GM23338 (cell line): ENCODE results near the gene TBC1D14. TPM values are rescaled to one million over a fixed set of nuclear protein-coding genes. Genes with fewer than 3 reads are reported as not detected.
A peak's percentile ranks its signal among the peaks of the same experiment; 100 is the strongest.
"Not testable (repeated sequence)": the region's sequence is repeated elsewhere in the genome, so short reads cannot be mapped to it uniquely, and the experiment has no call there.

Source experiments
- ATAC-seq: fragments of 200-7000 bp; cut with Tn5 transposase; 3 replicates; pipeline ENCODE4 v1.9.1; 2020
- DNase-seq: peaks from one replicate; pipeline ENCODE4 v3.0.0-alpha.2; 2015; ENCODE audit warnings: low spot score
- H2AFZ ChIP-seq: fragments of 200-600 bp; sonication (generic); 2 replicates; pipeline ENCODE4 v1.8.0; 2016; ENCODE audit warnings: antibody characterized with exemption, mild to moderate bottlenecking, moderate library complexity
- H3F3A ChIP-seq: fragments of 200-600 bp; sonication (generic); replicated peaks from 2 replicates; pipeline ENCODE4 v1.8.0; 2017; ENCODE audit warnings: antibody characterized with exemption, mixed run types, low read depth
- H3K27ac ChIP-seq: fragments of 200-600 bp; sonication (generic); 2 replicates; pipeline ENCODE4 v1.6.1; 2016; ENCODE audit warnings: low read depth
- H3K27me3 ChIP-seq: fragments of 200-600 bp; sonication (generic); 2 replicates; pipeline ENCODE4 v1.8.0; 2016; ENCODE audit warnings: mild to moderate bottlenecking, mixed run types, moderate library complexity; ENCODE audit not compliant: insufficient read depth
- H3K36me3 ChIP-seq: fragments of 200-600 bp; sonication (generic); 2 replicates; pipeline ENCODE4 v1.8.0; 2016; ENCODE audit warnings: mild to moderate bottlenecking; ENCODE audit not compliant: insufficient read depth
- H3K4me1 ChIP-seq: fragments of 200-600 bp; sonication (generic); 2 replicates; pipeline ENCODE4 v1.8.0; 2016; ENCODE audit warnings: mild to moderate bottlenecking, moderate library complexity; ENCODE audit not compliant: insufficient read depth
- H3K4me2 ChIP-seq: fragments of 200-600 bp; sonication (generic); 2 replicates; pipeline ENCODE4 v1.7.1; 2017; ENCODE audit warnings: mixed run types
- H3K4me3 ChIP-seq: fragments of 200-600 bp; sonication (generic); 2 replicates; pipeline ENCODE4 v1.6.1; 2016; ENCODE audit warnings: mixed run types
- H3K79me2 ChIP-seq: fragments of 200-600 bp; sonication (generic); replicated peaks from 2 replicates; pipeline ENCODE4 v1.8.0; 2017; ENCODE audit warnings: mild to moderate bottlenecking; ENCODE audit not compliant: insufficient read depth
- H3K9me2 ChIP-seq: fragments of 200-600 bp; sonication (generic); 2 replicates; pipeline ENCODE4 v1.8.0; 2017; ENCODE audit not compliant: insufficient read depth
- H4K20me1 ChIP-seq: fragments of 200-600 bp; sonication (generic); replicated peaks from 2 replicates; pipeline ENCODE4 v1.8.0; 2017; ENCODE audit warnings: mild to moderate bottlenecking; ENCODE audit not compliant: insufficient read depth
- H3K27ac Mint-ChIP-seq: 2 replicates; pipeline ENCODE4 v1.8.0; 2020; ENCODE audit warnings: inconsistent platforms, mild to moderate bottlenecking, moderate library complexity, mixed read lengths
- H3K27me3 Mint-ChIP-seq: 3 replicates; pipeline ENCODE4 v1.8.0; 2022; ENCODE audit warnings: low read depth, mild to moderate bottlenecking, moderate library complexity, mixed read lengths, inconsistent platforms; ENCODE audit not compliant: insufficient read depth, poor library complexity
- H3K36me3 Mint-ChIP-seq: 3 replicates; pipeline ENCODE4 v1.8.0; 2021; ENCODE audit warnings: low read depth, mild to moderate bottlenecking, inconsistent platforms, moderate library complexity, mixed read lengths
- H3K4me1 Mint-ChIP-seq: 3 replicates; pipeline ENCODE4 v1.8.0; 2020; ENCODE audit warnings: mild to moderate bottlenecking, inconsistent platforms, mixed read lengths
- H3K4me3 Mint-ChIP-seq: 3 replicates; pipeline ENCODE4 v1.8.0; 2021; ENCODE audit warnings: moderate library complexity, mild to moderate bottlenecking, inconsistent platforms, mixed read lengths
- H3K9me3 Mint-ChIP-seq: 3 replicates; pipeline ENCODE4 v1.8.0; 2020; ENCODE audit warnings: moderate library complexity, mild to moderate bottlenecking, inconsistent platforms, mixed read lengths
- NANOG ChIP-seq: IDR thresholded peaks from 2 replicates; pipeline ENCODE4 v1.6.1; 2016; ENCODE audit warnings: antibody characterized with exemption, borderline replicate concordance
- ZNF114 ChIP-seq: fragments of 250-450 bp; sonication (Bioruptor Pico); IDR thresholded peaks from 2 replicates; pipeline ENCODE4 v1.5.0; 2020; ENCODE audit warnings: mild to moderate bottlenecking, moderate library complexity
- polyA plus RNA-seq: library from polyadenylated mRNA; unstranded; fragments of >200 nt; fragmentation: Nextera tagmentation; extraction: Ambion mirVana; gene quantifications from 2 replicates; pipeline ENCODE4 v1.2.1, GENCODE V29; 2016
- total RNA-seq: library from RNA; depleted of rRNA; stranded (reverse); fragments of >200 nt; shearing (Covaris generic); gene quantifications from 2 replicates; pipeline ENCODE4 v1.2.3, GENCODE V29; 2014
- TF ChIP-seq, protein P1 (sequence below), 2 experiments: fragments of 200-600 bp in 1 of 2; sonication (generic) in 1 of 2; conservative IDR thresholded peaks; 2 replicates each; pipeline versions ENCODE4 v1.5.1 to v1.6.1; 2016 to 2017; ENCODE audit warnings: antibody characterized with exemption in 2 of 2, low read depth in 2 of 2, mild to moderate bottlenecking in 2 of 2, moderate library complexity in 1 of 2
- TF ChIP-seq, protein P2 (sequence below): fragments of 250-450 bp; sonication (Bioruptor Pico); IDR thresholded peaks from 2 replicates; pipeline ENCODE4 v1.5.0; 2020; ENCODE audit warnings: mild to moderate bottlenecking, moderate library complexity

TBC1D14 gene
- total and polyA plus RNA-seq, 2 experiments from 2014 or later, result 18.2 to 59.7 TPM

DNA sequence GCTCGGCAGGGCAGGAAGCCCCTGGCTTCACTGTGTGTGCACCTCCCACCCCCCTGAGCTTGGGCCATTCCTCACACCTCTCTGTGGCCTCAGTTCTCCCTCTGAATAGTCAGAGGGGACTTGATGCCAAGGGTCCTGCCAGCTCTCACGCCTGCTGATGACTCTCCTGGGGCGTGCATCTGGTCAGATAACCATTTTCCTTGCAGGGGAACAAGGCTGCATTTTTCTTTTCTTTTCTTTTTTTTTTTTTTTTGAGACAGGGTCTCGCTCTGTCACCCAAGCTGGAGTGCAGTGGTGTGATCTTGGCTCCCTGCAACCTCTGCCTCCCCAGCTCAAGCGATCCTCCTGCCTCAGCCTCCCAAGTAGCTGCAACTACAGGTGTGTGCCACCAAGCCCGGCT is 3.1 kb upstream of the TBC1D14 start:
- H3K36me3 ChIP-seq, H4K20me1 ChIP-seq, H3K9me3 Mint-ChIP-seq, ATAC-seq, H3K79me2 ChIP-seq, H2AFZ ChIP-seq, H3K27ac Mint-ChIP-seq, H3K4me2 ChIP-seq, H3K27ac ChIP-seq, DNase-seq, H3K36me3 Mint-ChIP-seq, H3K4me3 ChIP-seq, H3K4me3 Mint-ChIP-seq, H3K9me2 ChIP-seq, H3F3A ChIP-seq: not testable (repeated sequence)
- H3K4me1 Mint-ChIP-seq, result peaks cover 27% of the 10 kb centered on the region
- peaks cover 30% of the 10 kb centered on the region for H3K27me3 Mint-ChIP-seq
- Histone ChIP-seq H3K4me1 (peaks cover 11% of the 10 kb centered on the region), H3K27me3 (peaks cover 12% of the 10 kb centered on the region)

DNA sequence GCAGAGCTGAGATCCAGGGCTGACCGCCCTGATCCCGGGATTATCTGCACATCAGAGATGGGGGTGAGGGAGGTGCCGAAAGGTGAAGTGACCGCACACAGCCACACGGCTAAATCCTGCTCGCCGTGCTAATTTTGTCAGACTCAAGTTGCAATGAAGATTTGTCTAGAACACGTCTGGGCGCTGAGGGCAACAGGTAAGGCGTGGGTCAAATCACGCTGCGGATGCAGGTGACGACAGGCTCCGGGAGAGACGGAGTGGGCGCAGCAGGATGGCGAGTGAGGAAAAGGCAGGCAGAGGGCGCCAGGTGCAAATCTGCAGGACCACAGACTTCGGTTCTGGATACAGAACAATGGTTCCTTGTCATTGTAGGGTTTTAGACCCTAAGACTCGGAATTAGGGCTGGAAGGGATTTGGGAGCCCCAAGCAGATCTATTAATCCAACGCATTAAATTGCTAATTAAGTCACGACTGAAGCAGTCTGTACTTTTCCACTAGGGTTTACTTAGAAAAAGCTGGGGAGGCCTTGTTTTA is 1.9 kb upstream of the TBC1D14 start:
- Mint-ChIP-seq H3K27me3 (peaks cover 29% of the 10 kb centered on the region), H3K27ac (no peak overlapping the region), H3K4me3 (peak overlapping the region; percentile 55), H3K4me1 (peaks cover 29% of the 10 kb centered on the region), H3K9me3 (no peaks in the 10 kb centered on the region; the same call in 2 of the 3 replicates), H3K36me3 (no peaks in the 10 kb centered on the region)
- peaks cover 9% of the 10 kb centered on the region for H4K20me1 ChIP-seq
- peak overlapping the region; percentile 38 for H3K4me3 ChIP-seq
- ATAC-seq (peak; percentile 43), DNase-seq (peak; percentile 78)
- TF ChIP-seq ZNF114 (CRISPR knock-in tag) (no peak), NANOG (no peak)
- TF ChIP-seq, protein P1, sequence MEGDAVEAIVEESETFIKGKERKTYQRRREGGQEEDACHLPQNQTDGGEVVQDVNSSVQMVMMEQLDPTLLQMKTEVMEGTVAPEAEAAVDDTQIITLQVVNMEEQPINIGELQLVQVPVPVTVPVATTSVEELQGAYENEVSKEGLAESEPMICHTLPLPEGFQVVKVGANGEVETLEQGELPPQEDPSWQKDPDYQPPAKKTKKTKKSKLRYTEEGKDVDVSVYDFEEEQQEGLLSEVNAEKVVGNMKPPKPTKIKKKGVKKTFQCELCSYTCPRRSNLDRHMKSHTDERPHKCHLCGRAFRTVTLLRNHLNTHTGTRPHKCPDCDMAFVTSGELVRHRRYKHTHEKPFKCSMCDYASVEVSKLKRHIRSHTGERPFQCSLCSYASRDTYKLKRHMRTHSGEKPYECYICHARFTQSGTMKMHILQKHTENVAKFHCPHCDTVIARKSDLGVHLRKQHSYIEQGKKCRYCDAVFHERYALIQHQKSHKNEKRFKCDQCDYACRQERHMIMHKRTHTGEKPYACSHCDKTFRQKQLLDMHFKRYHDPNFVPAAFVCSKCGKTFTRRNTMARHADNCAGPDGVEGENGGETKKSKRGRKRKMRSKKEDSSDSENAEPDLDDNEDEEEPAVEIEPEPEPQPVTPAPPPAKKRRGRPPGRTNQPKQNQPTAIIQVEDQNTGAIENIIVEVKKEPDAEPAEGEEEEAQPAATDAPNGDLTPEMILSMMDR (conservative IDR thresholded peaks at IDR 0.05; ENCODE audit: low read depth in 2 of 2), result peak; percentile 60 to 82
- TF ChIP-seq, protein P2, sequence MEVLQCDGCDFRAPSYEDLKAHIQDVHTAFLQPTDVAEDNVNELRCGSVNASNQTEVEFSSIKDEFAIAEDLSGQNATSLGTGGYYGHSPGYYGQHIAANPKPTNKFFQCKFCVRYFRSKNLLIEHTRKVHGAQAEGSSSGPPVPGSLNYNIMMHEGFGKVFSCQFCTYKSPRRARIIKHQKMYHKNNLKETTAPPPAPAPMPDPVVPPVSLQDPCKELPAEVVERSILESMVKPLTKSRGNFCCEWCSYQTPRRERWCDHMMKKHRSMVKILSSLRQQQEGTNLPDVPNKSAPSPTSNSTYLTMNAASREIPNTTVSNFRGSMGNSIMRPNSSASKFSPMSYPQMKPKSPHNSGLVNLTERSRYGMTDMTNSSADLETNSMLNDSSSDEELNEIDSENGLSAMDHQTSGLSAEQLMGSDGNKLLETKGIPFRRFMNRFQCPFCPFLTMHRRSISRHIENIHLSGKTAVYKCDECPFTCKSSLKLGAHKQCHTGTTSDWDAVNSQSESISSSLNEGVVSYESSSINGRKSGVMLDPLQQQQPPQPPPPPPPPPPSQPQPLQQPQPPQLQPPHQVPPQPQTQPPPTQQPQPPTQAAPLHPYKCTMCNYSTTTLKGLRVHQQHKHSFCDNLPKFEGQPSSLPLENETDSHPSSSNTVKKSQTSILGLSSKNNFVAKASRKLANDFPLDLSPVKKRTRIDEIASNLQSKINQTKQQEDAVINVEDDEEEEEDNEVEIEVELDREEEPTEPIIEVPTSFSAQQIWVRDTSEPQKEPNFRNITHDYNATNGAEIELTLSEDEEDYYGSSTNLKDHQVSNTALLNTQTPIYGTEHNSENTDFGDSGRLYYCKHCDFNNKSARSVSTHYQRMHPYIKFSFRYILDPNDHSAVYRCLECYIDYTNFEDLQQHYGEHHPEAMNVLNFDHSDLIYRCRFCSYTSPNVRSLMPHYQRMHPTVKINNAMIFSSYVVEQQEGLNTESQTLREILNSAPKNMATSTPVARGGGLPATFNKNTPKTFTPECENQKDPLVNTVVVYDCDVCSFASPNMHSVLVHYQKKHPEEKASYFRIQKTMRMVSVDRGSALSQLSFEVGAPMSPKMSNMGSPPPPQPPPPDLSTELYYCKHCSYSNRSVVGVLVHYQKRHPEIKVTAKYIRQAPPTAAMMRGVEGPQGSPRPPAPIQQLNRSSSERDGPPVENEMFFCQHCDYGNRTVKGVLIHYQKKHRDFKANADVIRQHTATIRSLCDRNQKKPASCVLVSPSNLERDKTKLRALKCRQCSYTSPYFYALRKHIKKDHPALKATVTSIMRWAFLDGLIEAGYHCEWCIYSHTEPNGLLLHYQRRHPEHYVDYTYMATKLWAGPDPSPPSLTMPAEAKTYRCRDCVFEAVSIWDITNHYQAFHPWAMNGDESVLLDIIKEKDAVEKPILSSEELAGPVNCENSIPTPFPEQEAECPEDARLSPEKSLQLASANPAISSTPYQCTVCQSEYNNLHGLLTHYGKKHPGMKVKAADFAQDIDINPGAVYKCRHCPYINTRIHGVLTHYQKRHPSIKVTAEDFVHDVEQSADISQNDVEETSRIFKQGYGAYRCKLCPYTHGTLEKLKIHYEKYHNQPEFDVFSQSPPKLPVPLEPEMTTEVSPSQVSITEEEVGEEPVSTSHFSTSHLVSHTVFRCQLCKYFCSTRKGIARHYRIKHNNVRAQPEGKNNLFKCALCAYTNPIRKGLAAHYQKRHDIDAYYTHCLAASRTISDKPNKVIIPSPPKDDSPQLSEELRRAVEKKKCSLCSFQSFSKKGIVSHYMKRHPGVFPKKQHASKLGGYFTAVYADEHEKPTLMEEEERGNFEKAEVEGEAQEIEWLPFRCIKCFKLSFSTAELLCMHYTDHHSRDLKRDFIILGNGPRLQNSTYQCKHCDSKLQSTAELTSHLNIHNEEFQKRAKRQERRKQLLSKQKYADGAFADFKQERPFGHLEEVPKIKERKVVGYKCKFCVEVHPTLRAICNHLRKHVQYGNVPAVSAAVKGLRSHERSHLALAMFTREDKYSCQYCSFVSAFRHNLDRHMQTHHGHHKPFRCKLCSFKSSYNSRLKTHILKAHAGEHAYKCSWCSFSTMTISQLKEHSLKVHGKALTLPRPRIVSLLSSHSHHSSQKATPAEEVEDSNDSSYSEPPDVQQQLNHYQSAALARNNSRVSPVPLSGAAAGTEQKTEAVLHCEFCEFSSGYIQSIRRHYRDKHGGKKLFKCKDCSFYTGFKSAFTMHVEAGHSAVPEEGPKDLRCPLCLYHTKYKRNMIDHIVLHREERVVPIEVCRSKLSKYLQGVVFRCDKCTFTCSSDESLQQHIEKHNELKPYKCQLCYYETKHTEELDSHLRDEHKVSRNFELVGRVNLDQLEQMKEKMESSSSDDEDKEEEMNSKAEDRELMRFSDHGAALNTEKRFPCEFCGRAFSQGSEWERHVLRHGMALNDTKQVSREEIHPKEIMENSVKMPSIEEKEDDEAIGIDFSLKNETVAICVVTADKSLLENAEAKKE (CRISPR knock-in tag), result no peak
- H3K27ac ChIP-seq, result no peak overlapping the region
- H3K27me3 ChIP-seq, result peaks cover 12% of the 10 kb centered on the region
- H3K4me1 ChIP-seq, result peaks cover 11% of the 10 kb centered on the region
- peak overlapping the region; percentile 95 for H2AFZ ChIP-seq
- H3K36me3 ChIP-seq, result no peaks in the 10 kb centered on the region
- peak overlapping the region; percentile 96 for H3K4me2 ChIP-seq
- peaks cover 8% of the 10 kb centered on the region; the same call in 1 of the 2 replicates for H3F3A ChIP-seq
- H3K9me2 ChIP-seq, result no peaks in the 10 kb centered on the region
- H3K79me2 ChIP-seq, result peaks cover 20% of the 10 kb centered on the region
